IgD-negative memory B cell (primary cell): ENCODE measurements around the gene ERC2. TPM values are rescaled to one million over a fixed set of nuclear protein-coding genes. Genes with fewer than 3 reads are reported as not detected.

ENCODE experiments used
- H3K27ac Mint-ChIP-seq, 3 donors: one replicate each; pipeline ENCODE4 v1.8.0; 2020 to 2022; ENCODE audit warnings: mild to moderate bottlenecking in 3 of 3, mixed read lengths in 3 of 3, moderate library complexity in 1 of 3
- H3K27me3 Mint-ChIP-seq: one replicate; pipeline ENCODE4 v1.8.0; 2021; ENCODE audit warnings: mixed read lengths
- H3K36me3 Mint-ChIP-seq: one replicate; pipeline ENCODE4 v1.8.0; 2020; ENCODE audit warnings: mild to moderate bottlenecking, mixed read lengths
- H3K4me1 Mint-ChIP-seq, 3 donors: one replicate each; pipeline ENCODE4 v1.8.0; 2020 to 2022; ENCODE audit warnings: mixed read lengths in 3 of 3, mild to moderate bottlenecking in 1 of 3
- H3K4me3 Mint-ChIP-seq, 4 donors: one replicate each; pipeline ENCODE4 v1.8.0; 2020 to 2022; ENCODE audit warnings: mild to moderate bottlenecking in 4 of 4, mixed read lengths in 4 of 4, moderate library complexity in 3 of 4
- H3K9me3 Mint-ChIP-seq, 3 donors: one replicate each; pipeline ENCODE4 v1.8.0; 2020 to 2021; ENCODE audit warnings: mixed read lengths in 3 of 3, mild to moderate bottlenecking in 1 of 3
- polyA plus RNA-seq: library from polyadenylated mRNA; unstranded; fragments of 300-500 nt; fragmentation: Illumina TruSeq; gene quantifications from one replicate; pipeline ENCODE4 v1.2.3, GENCODE V29; 2021

The ERC2 gene
- polyA plus RNA-seq, 1 donor from 2014 or later: not detected

GRCh38 chr3:56366641-56367162, 101.6 kb downstream of the ERC2 start:
- Mint-ChIP-seq H3K4me3 (no peak overlapping the region), H3K27me3 (no peaks in the 10 kb centered on the region), H3K4me1 (peaks cover 0 to 2% (median 0%) of the 10 kb centered on the region in 3 donors), H3K27ac (no peak overlapping the region), H3K36me3 (no peaks in the 10 kb centered on the region), H3K9me3 (no peaks in the 10 kb centered on the region)

- no peak overlapping the region for H3K4me3 Mint-ChIP-seq
- no peaks in the 10 kb centered on the region for H3K9me3 Mint-ChIP-seq
- H3K27me3 Mint-ChIP-seq: no peaks in the 10 kb centered on the region
- peaks cover 0 to 2% (median 0%) of the 10 kb centered on the region in 3 donors for H3K4me1 Mint-ChIP-seq
- no peak overlapping the region for H3K27ac Mint-ChIP-seq
- no peaks in the 10 kb centered on the region for H3K36me3 Mint-ChIP-seq
Observed at GRCh38 chr3:56365905-56366640, 102.2 kb downstream of the ERC2 start.

GRCh38 chr3:56364665-56365064, 103.6 kb downstream of the ERC2 start:
- Mint-ChIP-seq H3K9me3 (peaks cover 0 to 3% (median 0%) of the 10 kb centered on the region in 3 donors), H3K4me3 (no peak overlapping the region), H3K4me1 (peaks cover 0 to 2% (median 0%) of the 10 kb centered on the region in 3 donors), H3K27ac (no peak overlapping the region), H3K27me3 (no peaks in the 10 kb centered on the region), H3K36me3 (no peaks in the 10 kb centered on the region)

DNA sequence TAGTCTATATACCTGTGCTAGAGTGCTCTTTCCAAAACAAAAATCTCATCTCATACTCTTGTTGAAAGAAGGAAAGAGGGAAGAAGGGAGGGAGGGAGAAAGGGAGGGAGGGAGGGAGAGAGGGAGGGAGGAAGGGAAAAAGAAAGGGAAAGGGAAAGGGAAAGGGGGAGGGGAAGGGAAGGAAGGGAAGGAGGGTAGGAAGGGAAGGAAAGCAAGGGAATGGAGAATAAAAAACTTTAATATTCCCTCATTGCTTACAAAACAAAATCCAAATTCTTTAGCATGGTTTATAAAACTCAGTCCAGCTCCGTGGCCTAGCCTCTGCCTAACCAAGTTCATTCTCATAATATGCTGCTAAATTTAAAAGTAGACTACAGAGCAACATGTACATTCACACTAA, 104.5 kb downstream of the ERC2 start:
- Mint-ChIP-seq H3K4me1 (no peaks in the 10 kb centered on the region), H3K27me3 (no peaks in the 10 kb centered on the region), H3K36me3 (no peaks in the 10 kb centered on the region), H3K4me3 (no peak overlapping the region), H3K27ac (no peak overlapping the region), H3K9me3 (peaks cover 0 to 3% (median 1%) of the 10 kb centered on the region in 3 donors)

- no peaks in the 10 kb centered on the region for H3K36me3 Mint-ChIP-seq
- H3K9me3 Mint-ChIP-seq: peaks cover 0 to 3% (median 1%) of the 10 kb centered on the region in 3 donors
- H3K4me1 Mint-ChIP-seq: no peaks in the 10 kb centered on the region
- no peak overlapping the region for H3K27ac Mint-ChIP-seq
- no peaks in the 10 kb centered on the region for H3K27me3 Mint-ChIP-seq
- no peak overlapping the region for H3K4me3 Mint-ChIP-seq
Observed at GRCh38 chr3:56361731-56362130, 106.5 kb downstream of the ERC2 start.

- no peaks in the 10 kb centered on the region for H3K36me3 Mint-ChIP-seq
- H3K27ac Mint-ChIP-seq: no peak overlapping the region
- H3K4me1 Mint-ChIP-seq: no peaks in the 10 kb centered on the region
- no peak overlapping the region for H3K4me3 Mint-ChIP-seq
- peaks cover 0 to 4% (median 3%) of the 10 kb centered on the region in 3 donors for H3K9me3 Mint-ChIP-seq
- no peaks in the 10 kb centered on the region for H3K27me3 Mint-ChIP-seq
Observed at GRCh38 chr3:56357266-56357665, 111.0 kb downstream of the ERC2 start.

GRCh38 chr3:56356808-56357207, 111.5 kb downstream of the ERC2 start:
- Mint-ChIP-seq H3K4me1 (no peaks in the 10 kb centered on the region), H3K4me3 (no peak overlapping the region), H3K9me3 (peaks cover 0 to 4% (median 3%) of the 10 kb centered on the region in 3 donors)

GRCh38 chr3:56355570-56356185, 112.6 kb downstream of the ERC2 start:
- H3K27ac Mint-ChIP-seq: no peak overlapping the region
- no peaks in the 10 kb centered on the region for H3K4me1 Mint-ChIP-seq
- no peak overlapping the region for H3K4me3 Mint-ChIP-seq
- peaks cover 0 to 4% (median 0%) of the 10 kb centered on the region in 3 donors for H3K9me3 Mint-ChIP-seq
- H3K36me3 Mint-ChIP-seq: no peaks in the 10 kb centered on the region
- no peaks in the 10 kb centered on the region for H3K27me3 Mint-ChIP-seq

More at GRCh38 chr3:56356808-56357207, 111.5 kb downstream of the ERC2 start:
- no peaks in the 10 kb centered on the region for H3K27me3 Mint-ChIP-seq
- no peak overlapping the region for H3K27ac Mint-ChIP-seq
- no peaks in the 10 kb centered on the region for H3K36me3 Mint-ChIP-seq

GRCh38 chr3:56351537-56351936, 116.7 kb downstream of the ERC2 start:
- Mint-ChIP-seq H3K4me1 (no peaks in the 10 kb centered on the region), H3K4me3 (no peak overlapping the region), H3K9me3 (peaks cover 0 to 3% (median 0%) of the 10 kb centered on the region in 3 donors), H3K36me3 (no peaks in the 10 kb centered on the region), H3K27ac (peak overlapping the region in 1 of 3 donors; percentile 68), H3K27me3 (peaks cover 2% of the 10 kb centered on the region)

GRCh38 chr3:56347219-56347871, 120.9 kb downstream of the ERC2 start:
- no peak overlapping the region for H3K27ac Mint-ChIP-seq
- H3K36me3 Mint-ChIP-seq: no peaks in the 10 kb centered on the region
- H3K4me1 Mint-ChIP-seq: no peaks in the 10 kb centered on the region

DNA sequence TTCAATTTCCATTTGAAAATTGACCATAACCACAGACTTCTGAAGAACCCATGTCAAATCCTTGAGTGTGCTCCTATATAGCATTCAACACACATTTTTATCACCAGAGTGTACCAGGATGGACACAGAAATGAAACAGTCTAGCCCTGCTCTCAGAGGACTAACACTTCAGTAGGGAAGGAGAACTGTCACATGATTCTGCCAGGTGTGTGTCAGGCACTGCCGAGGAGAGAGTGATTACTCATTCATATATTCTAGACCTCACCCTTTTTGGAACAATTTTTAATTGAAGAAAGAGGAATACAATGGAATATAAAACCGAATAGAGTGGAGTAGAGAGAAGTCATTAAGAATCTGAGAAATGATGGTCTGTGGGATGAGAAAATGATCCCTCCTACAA, 125.8 kb downstream of the ERC2 start:
- no peaks in the 10 kb centered on the region for H3K9me3 Mint-ChIP-seq
- H3K27ac Mint-ChIP-seq: no peak overlapping the region
- no peaks in the 10 kb centered on the region for H3K27me3 Mint-ChIP-seq

More at GRCh38 chr3:56347219-56347871, 120.9 kb downstream of the ERC2 start:
- Mint-ChIP-seq H3K27me3 (peaks cover 2% of the 10 kb centered on the region), H3K9me3 (no peaks in the 10 kb centered on the region), H3K4me3 (no peak overlapping the region)

GRCh38 chr3:56339671-56340070, 128.6 kb downstream of the ERC2 start:
- no peak overlapping the region for H3K27ac Mint-ChIP-seq
- no peaks in the 10 kb centered on the region for H3K27me3 Mint-ChIP-seq
- no peaks in the 10 kb centered on the region for H3K36me3 Mint-ChIP-seq
- H3K4me3 Mint-ChIP-seq: no peak overlapping the region
- H3K4me1 Mint-ChIP-seq: no peaks in the 10 kb centered on the region
- no peaks in the 10 kb centered on the region for H3K9me3 Mint-ChIP-seq

More for the DNA sequence above, 125.8 kb downstream of the ERC2 start:
- Mint-ChIP-seq H3K36me3 (no peaks in the 10 kb centered on the region), H3K4me3 (no peak overlapping the region), H3K4me1 (no peaks in the 10 kb centered on the region)

GRCh38 chr3:56339244-56339643, 129.0 kb downstream of the ERC2 start:
- no peak overlapping the region for H3K4me3 Mint-ChIP-seq
- no peak overlapping the region for H3K27ac Mint-ChIP-seq
- H3K9me3 Mint-ChIP-seq: no peaks in the 10 kb centered on the region
- H3K36me3 Mint-ChIP-seq: no peaks in the 10 kb centered on the region
- H3K4me1 Mint-ChIP-seq: no peaks in the 10 kb centered on the region
- H3K27me3 Mint-ChIP-seq: no peaks in the 10 kb centered on the region

GRCh38 chr3:56336023-56336422, 132.2 kb downstream of the ERC2 start:
- Mint-ChIP-seq H3K27me3 (peaks cover 6% of the 10 kb centered on the region), H3K27ac (no peak overlapping the region), H3K9me3 (peaks cover 0 to 4% (median 0%) of the 10 kb centered on the region in 3 donors), H3K4me1 (no peaks in the 10 kb centered on the region), H3K4me3 (no peak overlapping the region), H3K36me3 (no peaks in the 10 kb centered on the region)

GRCh38 chr3:56324473-56324872, 143.8 kb downstream of the ERC2 start:
- H3K36me3 Mint-ChIP-seq: peaks cover 2% of the 10 kb centered on the region
- H3K27me3 Mint-ChIP-seq: no peaks in the 10 kb centered on the region
- no peaks in the 10 kb centered on the region for H3K9me3 Mint-ChIP-seq
- H3K4me1 Mint-ChIP-seq: peaks cover 4 to 26% (median 10%) of the 10 kb centered on the region in 3 donors
- H3K4me3 Mint-ChIP-seq: no peak overlapping the region
- no peak overlapping the region for H3K27ac Mint-ChIP-seq
